GM19025 (cell line): ENCODE results near the gene PSMC3.
A peak's percentile ranks its signal among the peaks of the same experiment; 100 is the strongest.
"Not testable (repeated sequence)": the region's sequence is repeated elsewhere in the genome, so short reads cannot be mapped to it uniquely, and the experiment has no call there.

Experiments used
- ATAC-seq: cut with Tn5 transposase; IDR thresholded peaks from one replicate; pipeline ENCODE4 v1.9.1; 2021; ENCODE audit warnings: mild to moderate bottlenecking, low read depth, moderate library complexity; ENCODE audit not compliant: unreplicated experiment

The PSMC3 gene

DNA sequence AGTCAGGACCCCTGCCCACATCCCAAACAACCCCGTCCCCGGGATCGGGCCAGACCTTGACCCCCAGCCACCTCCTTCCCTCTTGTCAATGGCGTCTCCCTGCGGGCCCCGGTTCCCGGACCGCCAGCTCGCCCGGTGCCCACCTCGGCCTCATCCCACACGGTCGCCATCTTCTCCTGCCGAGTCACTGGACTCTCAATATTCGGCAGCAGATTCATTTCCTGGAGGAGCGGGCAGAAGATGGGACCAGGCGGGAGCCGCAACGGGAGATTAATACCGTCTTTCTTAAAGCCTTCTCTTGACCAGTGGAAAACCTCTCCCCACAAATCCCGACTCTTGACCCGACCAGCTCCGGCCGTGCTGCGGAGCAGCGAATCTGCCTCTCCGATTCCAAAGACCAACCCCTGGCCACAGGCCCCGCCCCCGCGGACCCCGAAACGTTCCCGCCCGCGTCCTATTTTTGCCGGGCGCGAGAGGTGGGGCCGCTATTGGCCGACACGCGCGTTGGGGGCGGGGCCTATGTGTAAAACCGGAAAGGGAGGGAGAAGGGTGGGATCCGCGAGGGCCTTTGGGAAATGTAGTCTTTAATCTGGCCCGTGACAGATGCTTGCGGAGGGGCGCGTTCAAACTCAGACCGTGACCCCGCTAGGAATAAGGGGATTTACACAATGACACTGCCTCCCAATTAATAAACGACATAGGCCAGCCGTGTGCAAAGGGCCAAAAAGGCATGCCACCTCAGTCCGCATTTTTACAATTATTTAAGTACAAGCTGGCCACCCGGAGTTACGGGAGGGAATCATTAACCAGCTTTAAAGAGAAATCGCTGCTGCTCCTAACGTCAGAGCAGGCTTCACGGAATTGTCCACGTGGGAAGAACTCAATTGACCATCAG is at the start of gene PSMC3:
TSS of gene PSMC3 (minus strand) at position 378 of the 895 bp plus-strand sequence. CDS start at position 218, 160 bp downstream.
- ATAC-seq = peak; percentile 94

DNA sequence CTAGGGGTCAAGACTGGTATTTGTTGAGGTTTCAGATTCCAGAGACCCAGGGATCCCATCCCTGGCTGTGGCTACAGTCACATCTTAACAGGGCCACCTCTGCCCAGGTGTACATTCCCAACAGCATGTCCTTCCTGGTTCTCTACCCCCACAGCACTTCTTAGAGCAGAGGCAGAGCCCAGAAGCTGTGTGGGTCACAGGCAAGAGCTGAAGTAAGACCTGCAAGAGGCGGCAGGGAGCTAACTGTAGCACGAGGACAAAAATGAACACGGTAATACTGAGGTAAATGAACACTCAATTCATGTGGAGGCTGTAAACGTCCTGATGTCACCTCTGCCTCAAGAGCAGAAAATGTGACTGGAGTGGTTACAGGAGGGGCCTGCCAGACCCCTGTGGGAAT is 44.4 kb upstream of the PSMC3 start:
- ATAC-seq = no peak

DNA sequence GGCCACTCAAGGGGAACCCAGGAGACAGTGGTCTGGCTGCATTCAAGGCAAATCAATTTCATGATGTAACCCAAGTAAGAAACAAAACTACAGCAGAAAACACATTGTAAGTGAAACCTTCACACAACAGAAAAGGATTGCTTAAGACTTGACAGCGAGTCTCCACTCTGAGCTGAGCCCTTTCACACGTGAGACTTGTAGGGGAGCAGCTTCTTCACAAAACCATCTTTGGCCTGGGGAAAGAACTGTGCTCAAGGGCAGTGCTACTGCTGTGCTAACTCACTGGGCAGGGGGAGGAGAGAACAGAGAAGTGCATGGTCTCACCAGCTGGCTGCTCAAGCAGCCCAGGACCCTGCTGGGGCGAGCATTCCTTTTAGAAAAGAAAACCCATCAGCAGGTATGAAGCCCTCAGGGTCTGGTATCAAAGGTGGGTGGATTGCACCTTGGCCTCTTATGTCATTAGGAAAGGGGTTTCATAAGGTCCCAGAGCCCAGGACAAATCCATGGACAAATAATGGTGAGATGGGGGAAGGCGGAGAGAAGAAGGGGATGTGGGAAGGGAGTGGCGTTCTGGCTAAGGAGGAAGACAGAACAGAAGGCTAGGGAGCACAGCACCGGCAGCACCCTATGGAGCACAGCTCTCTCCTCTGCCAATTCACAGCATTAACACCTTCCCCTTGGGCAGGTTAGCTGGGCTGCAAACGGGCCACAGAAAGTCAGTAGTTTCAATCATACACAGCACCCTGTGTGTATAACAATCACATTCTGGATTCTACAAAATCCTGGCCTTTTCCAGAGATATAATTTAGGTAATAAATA is 43.3 kb upstream of the PSMC3 start:
- no peak for ATAC-seq

DNA sequence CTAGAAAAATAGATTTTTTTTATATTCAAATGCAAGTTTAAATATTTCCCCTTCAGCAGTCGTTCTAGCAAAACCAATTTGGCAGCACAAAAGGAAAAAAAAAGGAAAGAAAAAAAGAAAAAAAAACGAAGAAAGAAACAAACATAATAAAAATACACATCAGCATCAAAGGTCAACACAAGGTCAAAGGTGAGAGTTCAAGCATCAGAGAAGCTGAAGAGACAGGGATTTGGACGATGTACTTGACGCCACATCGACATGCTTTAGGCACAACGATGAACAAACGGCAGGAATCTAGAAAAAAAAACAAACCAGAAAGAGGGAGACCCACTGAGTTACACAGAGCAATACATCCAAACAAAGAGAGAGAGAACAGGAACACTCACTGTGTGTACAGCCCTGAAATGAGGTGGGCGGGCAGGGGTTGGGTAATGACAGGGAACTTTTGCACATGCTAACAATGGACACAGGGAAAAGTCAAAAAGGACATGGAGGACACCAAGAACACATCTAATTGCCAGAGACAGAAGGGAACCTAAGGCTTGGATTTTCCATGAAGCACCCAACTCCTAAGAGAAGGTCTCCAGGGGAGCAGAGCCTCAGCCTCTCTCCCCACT is 42.5 kb upstream of the PSMC3 start:
- ATAC-seq = no peak

DNA sequence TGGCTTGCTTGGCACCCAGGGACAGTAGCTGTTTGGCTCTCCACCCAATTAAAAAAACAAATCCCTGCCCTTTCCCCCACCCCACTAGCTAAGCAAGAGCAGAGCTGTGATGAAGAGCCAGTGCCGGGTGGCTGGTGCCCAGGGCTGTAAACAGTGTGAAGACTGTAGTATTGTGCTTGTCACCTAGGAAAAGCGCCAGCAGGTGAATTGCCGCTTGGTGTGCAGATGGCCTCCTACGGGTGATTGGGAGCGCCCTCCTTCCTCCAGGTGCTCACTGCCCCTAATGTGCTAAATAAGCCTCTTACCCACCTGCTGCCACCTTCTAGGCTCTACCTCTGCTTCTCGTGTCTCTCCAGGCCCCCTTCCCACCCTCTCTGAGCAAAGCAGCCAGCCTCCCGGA is 41.1 kb upstream of the PSMC3 start:
- ATAC-seq = no peak

DNA sequence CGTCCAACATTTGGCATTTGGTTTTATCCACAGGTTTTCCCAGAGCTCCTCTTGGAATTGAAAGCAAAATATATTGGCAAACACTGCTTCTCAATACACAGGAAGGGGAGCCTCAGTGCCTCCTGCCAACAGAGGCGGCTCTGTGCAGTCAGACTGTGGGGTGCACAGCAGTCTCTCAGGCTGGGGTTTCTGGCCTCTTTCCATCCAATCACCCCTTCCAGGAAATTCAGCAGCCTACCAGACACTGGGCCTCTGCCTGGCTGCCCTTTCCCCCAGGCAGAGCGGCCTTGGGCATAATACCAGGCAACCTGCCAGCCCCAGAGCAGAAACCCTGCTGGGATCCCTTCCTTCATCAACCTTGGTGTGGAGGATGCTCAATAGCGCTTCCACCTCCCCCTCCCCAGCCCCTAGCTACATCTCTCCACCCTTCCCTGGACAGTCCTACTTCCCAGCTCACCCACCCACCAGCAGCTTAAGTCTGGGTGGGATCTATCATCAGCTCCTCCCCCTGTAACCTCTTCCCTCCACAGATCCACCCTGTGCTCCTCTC is 40.5 kb upstream of the PSMC3 start:
- ATAC-seq = no peak

DNA sequence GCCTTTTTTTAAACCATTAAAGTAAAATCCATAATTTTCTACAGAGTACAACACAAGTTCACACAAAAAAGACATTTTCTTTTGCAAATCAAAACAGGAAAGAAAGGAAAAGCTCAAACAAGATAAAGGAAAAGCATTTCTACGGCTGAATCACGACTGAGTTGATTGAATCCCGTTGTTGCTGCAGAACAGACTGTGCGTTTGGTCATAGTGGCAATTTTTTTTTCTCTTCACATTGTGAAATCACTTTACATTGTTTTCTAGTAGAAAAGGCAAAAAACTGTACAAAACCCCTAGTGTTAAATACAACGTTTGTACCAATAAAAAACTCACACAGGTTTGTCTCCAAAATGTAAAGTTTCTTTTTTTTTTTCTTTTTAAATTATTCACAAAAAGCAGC is 40.0 kb upstream of the PSMC3 start:
- ATAC-seq = no peak

DNA sequence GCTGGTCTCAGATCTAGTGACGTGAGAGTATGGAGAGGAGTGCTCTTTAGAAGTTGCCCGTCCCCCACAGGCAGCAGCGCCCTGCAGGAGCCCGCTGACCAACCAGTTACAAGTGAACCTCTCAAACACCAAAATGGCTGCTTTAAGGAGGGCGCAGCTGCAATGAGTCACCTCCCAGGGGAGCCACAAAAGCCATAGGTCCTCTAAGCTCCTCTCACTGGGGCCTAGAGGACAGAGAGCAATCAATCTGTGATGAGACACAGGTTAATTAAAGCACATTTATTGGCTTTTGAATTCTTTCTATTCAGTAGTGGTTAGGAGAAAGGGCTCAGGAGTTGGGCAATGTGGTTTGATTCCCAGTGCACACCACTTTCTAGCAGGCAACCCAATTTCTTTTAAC is 38.2 kb upstream of the PSMC3 start:
- no peak for ATAC-seq

DNA sequence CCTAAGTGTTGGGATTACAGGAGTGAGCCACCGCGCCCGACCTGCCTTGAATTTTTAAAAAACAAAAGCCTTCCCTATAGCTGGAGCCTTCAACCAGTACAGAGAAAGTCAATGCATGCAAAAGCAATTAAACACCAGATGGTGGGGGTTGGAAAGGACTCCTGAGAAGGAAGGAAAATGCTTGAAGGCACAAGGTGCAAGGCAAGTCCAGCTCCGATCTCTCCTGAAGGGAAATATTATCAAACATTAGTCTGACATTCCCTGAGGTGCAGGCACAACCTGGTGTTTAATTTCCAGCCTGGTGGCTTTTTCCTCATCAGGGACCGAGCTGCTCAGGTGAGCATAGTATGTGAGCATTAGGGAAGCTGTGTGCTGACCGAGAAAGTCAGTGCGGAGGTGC is 35.6 kb upstream of the PSMC3 start:
- no peak for ATAC-seq

DNA sequence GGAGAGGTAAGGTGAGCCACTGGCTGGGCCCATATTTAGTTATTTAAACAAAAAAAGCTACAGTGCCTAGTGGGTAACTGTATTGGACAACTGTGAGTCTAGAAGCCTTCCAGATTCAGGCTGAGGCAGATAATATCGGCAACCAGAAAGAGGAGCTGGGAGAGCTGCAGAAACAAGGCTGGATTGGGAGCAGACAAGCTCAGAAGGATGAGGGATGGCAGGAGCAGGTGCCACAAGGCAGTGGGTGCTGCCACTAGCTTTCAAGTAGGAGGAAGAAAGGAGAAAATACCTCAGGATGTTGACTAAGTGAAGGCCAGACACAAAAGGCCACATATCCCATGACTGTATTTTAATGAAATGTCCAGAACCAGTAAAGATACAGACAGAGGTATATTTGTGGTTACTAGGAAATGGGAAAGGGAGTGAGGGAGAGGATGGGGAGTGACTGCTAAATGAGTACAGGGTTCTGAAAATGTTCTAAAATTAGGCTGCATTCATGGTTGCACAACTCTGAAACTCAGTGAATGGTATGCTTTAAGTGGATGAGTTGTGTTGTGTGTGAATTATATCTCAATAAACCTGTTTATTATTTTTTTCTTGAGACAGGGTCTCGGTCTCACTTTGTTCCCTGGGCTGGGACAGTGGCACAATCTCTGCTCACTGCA is 34.5 kb upstream of the PSMC3 start:
- ATAC-seq = no peak

DNA sequence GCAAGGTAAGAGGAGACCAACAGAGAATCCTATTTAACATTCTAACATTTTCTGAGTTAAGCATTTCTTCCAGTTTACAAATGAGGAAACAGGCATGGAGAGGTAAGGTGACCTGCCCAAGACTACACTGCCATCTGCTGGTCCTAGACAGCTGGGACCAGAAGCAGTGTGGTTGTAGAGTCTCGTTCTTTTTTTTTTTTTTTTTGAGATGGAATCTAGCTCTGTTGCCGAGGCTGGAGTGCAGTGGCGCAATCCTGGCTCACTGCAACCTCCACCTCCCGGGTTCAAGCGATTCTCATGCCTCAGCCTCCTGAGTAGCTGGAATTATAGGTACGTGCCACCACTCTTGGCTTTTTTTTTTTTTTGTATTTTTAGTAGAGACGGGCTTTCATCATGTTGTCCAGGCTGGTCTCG is 28.0 kb upstream of the PSMC3 start:
- ATAC-seq = not testable (repeated sequence)

DNA sequence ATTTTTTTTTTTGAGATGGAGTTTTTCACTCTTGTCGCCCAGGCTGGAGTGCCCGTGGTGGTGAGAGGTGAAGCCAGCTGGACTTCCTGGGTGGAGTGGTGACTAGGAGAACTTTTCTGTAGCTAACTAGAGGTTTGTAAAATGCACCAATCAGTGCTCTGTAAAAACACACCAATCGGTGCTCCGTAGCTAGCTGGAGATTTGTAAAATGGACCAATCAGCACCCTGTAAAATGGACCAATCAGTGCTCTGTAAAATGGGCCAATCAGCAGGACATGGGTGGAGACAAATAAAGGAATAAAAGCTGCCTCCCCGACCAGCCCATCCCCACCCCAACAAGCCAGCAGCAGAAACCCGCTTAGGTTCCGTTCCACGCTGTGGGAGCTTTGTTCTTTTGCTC is 27.1 kb upstream of the PSMC3 start:
- no peak for ATAC-seq

DNA sequence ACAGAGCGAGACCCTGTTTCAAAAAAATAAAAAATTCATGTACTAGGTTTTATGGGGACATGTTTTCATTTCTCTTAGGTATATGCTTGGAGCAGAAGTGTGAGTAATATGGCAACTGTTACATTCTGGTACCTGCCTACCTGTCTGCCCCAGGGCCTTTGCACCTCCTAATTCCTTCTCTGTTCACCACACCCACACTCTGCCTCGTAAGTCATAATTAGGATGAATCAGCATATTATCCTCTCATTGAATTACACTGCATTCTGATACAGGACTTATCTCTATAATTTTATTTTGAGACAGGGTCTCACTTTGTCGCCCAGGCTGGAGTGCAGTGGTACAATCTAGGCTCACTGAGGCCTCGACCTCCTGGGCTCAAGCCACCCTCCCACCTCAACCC is 25.8 kb upstream of the PSMC3 start:
- ATAC-seq = no peak

DNA sequence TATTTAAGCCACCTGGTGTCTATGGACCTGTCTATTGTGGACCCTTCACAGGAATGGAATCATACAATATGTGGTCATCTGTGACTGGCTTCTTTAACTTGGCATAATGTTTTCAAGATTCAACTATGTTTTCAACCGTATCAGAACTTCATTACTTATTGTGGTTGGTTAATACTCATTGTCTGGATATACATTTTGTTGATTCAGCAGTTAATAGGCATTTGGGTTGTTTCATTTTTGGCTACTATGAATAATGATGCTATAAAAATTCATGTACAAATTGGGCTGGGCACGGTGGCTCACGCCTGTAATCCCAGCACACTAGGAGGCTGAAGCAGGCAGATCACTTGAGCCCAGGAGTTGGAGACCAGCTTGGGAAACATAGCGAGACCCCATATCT is 25.2 kb upstream of the PSMC3 start:
- no peak for ATAC-seq

DNA sequence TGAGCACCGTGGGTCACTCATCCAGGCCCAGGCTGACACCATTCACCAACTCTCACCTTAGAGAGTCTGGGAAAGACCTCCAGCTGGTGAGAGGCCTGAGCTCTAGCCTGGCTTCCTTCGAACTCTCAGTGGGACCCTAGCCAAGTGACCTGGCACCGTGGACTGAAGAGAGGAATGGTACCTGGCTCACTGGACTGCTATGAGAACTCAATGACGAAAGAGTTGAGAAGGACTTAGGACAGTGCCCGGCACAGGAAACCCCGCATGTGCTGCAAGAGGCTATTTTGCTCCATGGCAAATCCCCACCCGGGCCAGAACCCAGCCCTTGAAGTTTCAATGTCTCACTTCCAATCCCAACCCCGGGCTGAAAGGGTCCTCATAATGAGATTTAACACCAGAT is 23.3 kb upstream of the PSMC3 start:
- ATAC-seq = no peak

DNA sequence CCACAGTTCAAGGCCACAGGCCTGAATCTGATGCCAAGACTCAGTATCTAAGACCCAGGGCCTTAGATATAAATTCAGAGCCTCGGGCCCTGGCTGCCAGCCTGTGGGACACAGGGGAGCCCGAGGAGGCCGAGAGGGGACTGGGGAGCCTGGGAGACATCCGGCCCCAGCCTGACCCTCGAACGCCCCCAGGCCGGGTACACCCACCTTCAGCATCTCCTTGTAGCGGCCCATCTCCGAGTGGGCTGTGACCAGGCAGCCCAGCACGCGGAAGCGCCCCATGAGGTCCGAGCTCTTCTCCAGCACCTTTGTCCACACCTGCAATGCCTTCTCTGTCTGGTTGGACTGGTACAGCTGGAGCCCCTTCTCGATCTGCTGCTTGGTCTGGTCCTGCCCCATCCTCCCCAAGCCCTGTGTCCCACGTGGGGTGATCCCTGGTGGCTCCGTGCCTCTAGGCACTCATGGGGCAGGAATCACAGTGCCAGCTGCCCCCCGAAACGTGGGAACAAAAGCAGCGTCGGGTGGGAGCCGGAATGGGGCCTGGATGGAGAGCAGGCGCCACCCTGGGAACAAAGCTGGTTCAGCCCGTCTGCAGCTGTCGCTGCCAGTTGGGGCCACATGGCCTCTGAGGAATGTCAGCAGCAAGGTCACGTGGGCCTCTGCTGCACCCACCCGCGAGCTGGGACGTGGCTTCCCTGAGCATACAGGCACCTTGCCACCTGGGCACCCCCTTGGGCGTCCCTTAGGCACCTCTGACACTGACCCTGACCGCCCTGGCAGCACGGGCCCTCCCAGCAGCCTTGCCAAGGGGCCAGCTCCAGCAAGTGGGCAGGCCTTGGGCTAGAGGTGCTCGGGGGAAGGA is 22.6 kb upstream of the PSMC3 start, which contains the start of gene RAPSN:
TSS of gene RAPSN (minus strand) at position 571 of the 862 bp plus-strand sequence. CDS start at position 399, 172 bp downstream.
- ATAC-seq = no peak

DNA sequence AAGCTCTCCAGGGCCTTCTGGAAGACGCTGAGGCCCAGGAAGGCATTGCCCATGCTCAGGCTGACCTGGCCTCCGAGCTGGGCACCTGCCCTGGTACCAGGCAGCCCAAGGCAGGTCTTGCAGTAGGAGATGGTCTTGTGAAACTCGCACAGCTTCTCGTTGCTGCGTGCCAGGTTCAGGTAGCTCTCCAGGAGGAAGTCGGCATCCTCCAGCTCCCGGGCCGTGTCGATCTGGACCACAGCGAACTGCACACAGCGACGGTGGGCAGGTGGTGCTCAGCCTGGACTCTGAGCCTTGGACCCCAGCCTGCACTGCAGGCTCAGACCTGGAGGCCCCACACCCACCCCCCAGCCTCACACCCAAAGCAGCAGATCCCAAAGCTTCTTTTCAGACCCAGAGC is 21.7 kb upstream of the PSMC3 start:
- ATAC-seq = no peak

DNA sequence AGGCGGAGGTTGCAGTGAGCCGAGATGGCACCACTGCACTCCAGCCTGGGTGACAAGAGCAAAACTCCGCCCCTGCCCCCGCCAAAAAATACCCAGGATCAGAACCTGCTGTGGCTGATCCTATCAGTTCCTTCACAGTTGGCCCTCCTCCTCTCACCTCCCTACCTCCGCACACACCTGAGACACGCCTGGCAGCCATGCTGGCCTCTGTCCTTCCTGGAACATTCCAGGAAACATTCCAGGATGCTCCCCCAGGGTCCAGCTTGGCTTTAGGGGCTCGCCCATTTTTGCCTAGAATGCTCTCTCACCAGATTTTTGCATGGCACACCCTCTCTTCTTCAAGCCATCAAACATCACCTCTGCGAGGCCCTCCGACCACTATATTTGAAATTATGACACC is 20.6 kb upstream of the PSMC3 start:
- ATAC-seq = no peak

DNA sequence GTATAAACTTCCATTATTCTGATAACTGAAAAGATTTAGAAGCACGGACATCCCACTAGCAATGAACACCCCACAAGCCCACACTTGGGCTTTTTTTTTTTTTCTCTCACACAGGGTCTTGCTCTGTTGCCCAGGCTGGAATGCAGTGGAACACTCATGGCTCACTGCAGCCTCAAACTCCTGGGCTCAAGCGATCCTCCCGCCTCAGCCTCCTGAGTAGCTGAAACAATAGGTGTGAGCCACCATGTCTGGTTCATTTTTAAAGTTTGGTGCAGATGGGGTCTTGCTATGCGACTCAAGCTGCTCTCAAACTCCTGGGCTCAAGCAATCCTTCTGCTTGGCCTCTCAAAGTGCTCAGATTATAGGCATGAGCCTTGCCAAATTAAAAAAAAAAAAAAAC is 19.6 kb upstream of the PSMC3 start:
- no peak for ATAC-seq
